B cell (primary cell): ENCODE data around the gene XIAP. TPM values are rescaled to one million over a fixed set of nuclear protein-coding genes. Genes with fewer than 3 reads are reported as not detected.

ENCODE experiments used
- ATAC-seq: fragments of 200-7000 bp; cut with Tn5 transposase; one replicate; pipeline ENCODE4 v1.10.0; 2021; ENCODE audit warnings: low read depth, mild to moderate bottlenecking, moderate number of reproducible peaks, moderate library complexity
- CTCF ChIA-PET: fragments of 350-600 bp; sonication (Branson Sonifier 250); formaldehyde crosslinking; loops from one replicate; lab custom pipeline; 2021; ENCODE audit warnings: antibody characterized with exemption, inconsistent platforms; lab: Charles Lee
- POLR2A ChIA-PET: fragments of 350-600 bp; sonication (Branson Sonifier 250); formaldehyde crosslinking; loops from one replicate; lab custom pipeline; 2021; ENCODE audit warnings: antibody characterized with exemption; lab: Charles Lee
- DNase-seq: peaks from one replicate; pipeline ENCODE4 v3.0.0; 2013
- H2AFZ ChIP-seq: 2 replicates; pipeline ENCODE4 v1.6.1; 2012; ENCODE audit warnings: mild to moderate bottlenecking, low read depth, low read length; ENCODE audit not compliant: insufficient read depth, poor library complexity, severe bottlenecking
- H3K27ac ChIP-seq, 2 donors: 1 replicate in 1 of 2; 2 replicates in 1 of 2; pipeline ENCODE4 v1.5.1; 2012 to 2013; ENCODE audit warnings: low read length in 2 of 2, mild to moderate bottlenecking in 2 of 2, moderate library complexity in 1 of 2
- H3K27me3 ChIP-seq, 4 experiments: fragments of 200-600 bp in 1 of 4; sonication (generic) in 1 of 4; replicated peaks in 1 of 4; 1 replicate in 2 of 4; 2 replicates in 2 of 4; pipeline versions ENCODE4 v1.6.1 to v1.7.0; 2013 to 2016; ENCODE audit warnings: low read length in 3 of 4, mild to moderate bottlenecking in 2 of 4, mixed read lengths in 1 of 4, moderate library complexity in 1 of 4; ENCODE audit not compliant: insufficient read depth in 4 of 4, control insufficient read depth in 3 of 4; ENCODE audit errors: control extremely low read depth in 1 of 4
- H3K36me3 ChIP-seq, 2 experiments: replicated peaks in 1 of 2; 1 replicate in 1 of 2; 2 replicates in 1 of 2; pipeline versions ENCODE4 v1.6.1 to v1.7.1; 2013; ENCODE audit warnings: low read length in 1 of 2; ENCODE audit not compliant: insufficient read depth in 2 of 2, control insufficient read depth in 1 of 2; ENCODE audit errors: control extremely low read depth in 1 of 2, extremely low read depth in 1 of 2
- H3K4me1 ChIP-seq, 2 donors: fragments of 200-600 bp in 1 of 2; sonication (generic) in 1 of 2; 1 replicate in 1 of 2; 2 replicates in 1 of 2; pipeline versions ENCODE4 v1.5.1 to v1.6.1; 2013 to 2017; ENCODE audit warnings: low read length in 2 of 2; ENCODE audit not compliant: control insufficient read depth in 2 of 2, insufficient read depth in 2 of 2
- H3K4me2 ChIP-seq: replicated peaks from 2 replicates; pipeline ENCODE3; 2012; ENCODE audit warnings: mild to moderate bottlenecking, low read depth, low read length; ENCODE audit not compliant: poor library complexity, severe bottlenecking
- H3K4me3 ChIP-seq, 5 experiments: fragments of 200-600 bp in 1 of 5; sonication (generic) in 1 of 5; 1 replicate in 3 of 5; 2 replicates in 2 of 5; pipeline versions ENCODE4 v1.5.1 to v1.7.0; 2011 to 2016; ENCODE audit warnings: low read length in 4 of 5, mild to moderate bottlenecking in 4 of 5, low read depth in 2 of 5, control low read depth in 1 of 5, moderate library complexity in 1 of 5; ENCODE audit not compliant: insufficient read depth in 1 of 5; ENCODE audit errors: control extremely low read depth in 1 of 5, extremely low read depth in 1 of 5
- H3K79me2 ChIP-seq: fragments of 200-600 bp; sonication (generic); one replicate; pipeline ENCODE4 v1.6.0; 2016; ENCODE audit warnings: low read length; ENCODE audit not compliant: control insufficient read depth, insufficient read depth
- H3K9ac ChIP-seq: fragments of 200-600 bp; sonication (generic); 2 replicates; pipeline ENCODE4 v1.6.1; 2017; ENCODE audit warnings: mild to moderate bottlenecking, low read length, moderate library complexity
- H3K9me3 ChIP-seq, 3 donors: one replicate each; pipeline versions ENCODE4 v1.6.1 to v1.7.1; 2013; ENCODE audit warnings: low read length in 2 of 3; ENCODE audit not compliant: control insufficient read depth in 2 of 3, insufficient read depth in 1 of 3; ENCODE audit errors: control extremely low read depth in 1 of 3
- H4K20me1 ChIP-seq: 2 replicates; pipeline ENCODE4 v1.6.0; 2012; ENCODE audit warnings: mild to moderate bottlenecking, low read length; ENCODE audit not compliant: insufficient read depth, control insufficient read depth, poor library complexity, severe bottlenecking
- H3K27ac Mint-ChIP-seq: one replicate; pipeline ENCODE4 v1.8.0; 2021; ENCODE audit warnings: mixed read lengths
- H3K27me3 Mint-ChIP-seq: one replicate; pipeline ENCODE4 v1.8.0; 2021; ENCODE audit warnings: mixed read lengths
- H3K4me1 Mint-ChIP-seq: one replicate; pipeline ENCODE4 v1.8.0; 2021; ENCODE audit warnings: mixed read lengths
- H3K4me3 Mint-ChIP-seq: one replicate; pipeline ENCODE4 v1.8.0; 2021; ENCODE audit warnings: mixed read lengths
- H3K9me3 Mint-ChIP-seq: one replicate; pipeline ENCODE4 v1.8.0; 2022; ENCODE audit warnings: mixed read lengths; ENCODE audit not compliant: insufficient read depth
- EZH2 ChIP-seq: IDR thresholded peaks from 2 replicates; pipeline ENCODE4 v1.6.1; 2012; ENCODE audit warnings: borderline replicate concordance, low read depth, mild to moderate bottlenecking, moderate library complexity, low read length; ENCODE audit not compliant: insufficient read depth, poor library complexity, severe bottlenecking
- WGBS: methylation state at CpG from one replicate; pipeline ENCODE4 v1.1.5; 2013; ENCODE audit warnings: missing lambda C conversion rate; ENCODE audit not compliant: insufficient coverage; 5-methylcytosine and 5-hydroxymethylcytosine counted together
- intact Hi-C: fragments of 100-400 bp; cut with micrococcal nuclease; formaldehyde crosslinking; loops from one replicate; pipeline ENCODE4 v1.10.0; 2022
- polyA minus RNA-seq: library from RNA; depleted of rRNA, polyadenylated mRNA; stranded (reverse); fragments of >200 nt; gene quantifications from 2 replicates; pipeline ENCODE4 v1.2.3, GENCODE V29; 2012
- polyA plus RNA-seq: library from polyadenylated mRNA; depleted of rRNA; stranded (reverse); fragments of >200 nt; gene quantifications from 2 replicates; pipeline ENCODE4 v1.2.3, GENCODE V29; 2012
- total RNA-seq, 2 donors: library from RNA; stranded (reverse); fragments of 120-200 nt in 1 of 2; gene quantifications; 1 replicate in 1 of 2; 2 replicates in 1 of 2; pipeline versions ENCODE4 v1.2.3 to v1.2.4, GENCODE V29; 2013 to 2022
- TF ChIP-seq, protein P1 (sequence below): fragments of 200-600 bp; IDR thresholded peaks from one replicate; pipeline ENCODE4 v1.8.0; 2022; ENCODE audit warnings: antibody characterized with exemption, mild to moderate bottlenecking

Gene XIAP
- total RNA-seq, result 36.2 and 48.1 TPM in 2 replicates
- total RNA-seq (2013), result 48.7 TPM
- polyA plus RNA-seq, result 9.2 and 12.5 TPM in 2 replicates
- polyA minus RNA-seq, result 17.0 and 23.8 TPM in 2 replicates

DNA sequence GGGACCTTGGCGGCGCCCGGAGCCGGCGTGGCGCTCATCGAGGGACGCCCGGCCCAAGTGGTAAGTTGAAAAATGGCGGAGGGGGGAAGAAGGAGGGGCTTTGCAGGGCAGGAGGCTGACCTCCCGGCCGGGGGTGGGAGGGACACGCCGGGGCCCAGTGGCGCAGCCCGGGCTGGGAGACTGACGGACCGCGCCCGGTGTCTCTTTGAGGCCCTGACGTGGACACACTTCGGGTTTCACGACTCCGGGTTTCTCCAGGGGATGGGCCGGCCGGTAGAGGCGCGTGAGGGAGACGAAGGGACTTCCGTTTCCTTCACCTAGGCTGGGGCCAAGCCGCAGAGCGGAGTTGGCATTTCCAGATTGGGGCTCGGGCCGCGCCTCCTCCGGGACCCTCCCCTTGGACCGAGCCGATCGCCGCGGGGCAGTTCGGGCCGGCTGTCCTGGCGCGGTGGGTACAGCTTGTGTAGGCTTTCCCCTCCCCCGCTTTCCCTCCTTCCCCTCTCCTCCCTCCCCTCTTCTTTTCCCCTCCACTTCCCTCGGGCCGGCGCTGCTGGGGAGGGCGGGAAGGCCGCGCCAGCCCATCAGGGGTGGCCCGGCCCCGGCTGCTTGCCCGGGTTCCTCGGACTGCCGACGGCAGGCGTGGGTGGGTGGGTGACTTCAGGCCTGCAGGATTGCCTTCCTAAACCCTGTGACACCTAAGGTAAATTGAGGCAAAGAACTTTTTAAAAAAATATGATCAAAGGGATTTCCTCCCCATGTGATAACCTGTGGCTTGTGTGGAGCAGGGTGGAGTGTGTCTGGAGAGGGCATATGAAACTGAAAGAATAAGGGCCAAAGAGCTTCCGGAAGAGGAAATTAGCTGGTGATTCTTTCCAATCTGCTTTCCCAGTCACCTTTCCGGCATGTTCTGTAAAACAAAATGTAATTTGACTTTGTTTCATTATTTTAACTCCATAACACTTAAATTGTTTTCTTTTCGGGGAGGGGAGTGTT is at the start of gene XIAP:
Gene XIAP, plus strand, starts transcription at position 208 of the 993 bp plus-strand sequence. CDS start 25,610 bp downstream, outside the sequence.
- Histone ChIP-seq H3K4me2 (peak within 1 kb of the TSS; percentile 82), H3K36me3 (no peaks in the 10 kb centered on the region), H4K20me1 (no peaks in the 10 kb centered on the region), H3K4me3 (peak within 1 kb of the TSS; percentile 69 to 90 (median 77)), H3K9ac (peak within 1 kb of the TSS; percentile 90), H3K27me3 (no peaks in the 10 kb centered on the region), H3K9me3 (no peaks in the 10 kb centered on the region), H2AFZ (peak within 1 kb of the TSS; percentile 77), H3K79me2 (peaks cover 50% of the 10 kb centered on the region), H3K27ac (peak within 1 kb of the TSS; percentile 84 to 92), H3K4me1 (peaks cover 6 to 11% of the 10 kb centered on the region in 2 donors)
- CTCF ChIA-PET, result interaction anchor here (0.6 to 1.1 kb wide), 3 partner anchors 28 to 252 kb away, joined by 3 to 4 read pairs (median 3); no protein-coding TSS in a partner anchor
- TF ChIP-seq, protein P1, sequence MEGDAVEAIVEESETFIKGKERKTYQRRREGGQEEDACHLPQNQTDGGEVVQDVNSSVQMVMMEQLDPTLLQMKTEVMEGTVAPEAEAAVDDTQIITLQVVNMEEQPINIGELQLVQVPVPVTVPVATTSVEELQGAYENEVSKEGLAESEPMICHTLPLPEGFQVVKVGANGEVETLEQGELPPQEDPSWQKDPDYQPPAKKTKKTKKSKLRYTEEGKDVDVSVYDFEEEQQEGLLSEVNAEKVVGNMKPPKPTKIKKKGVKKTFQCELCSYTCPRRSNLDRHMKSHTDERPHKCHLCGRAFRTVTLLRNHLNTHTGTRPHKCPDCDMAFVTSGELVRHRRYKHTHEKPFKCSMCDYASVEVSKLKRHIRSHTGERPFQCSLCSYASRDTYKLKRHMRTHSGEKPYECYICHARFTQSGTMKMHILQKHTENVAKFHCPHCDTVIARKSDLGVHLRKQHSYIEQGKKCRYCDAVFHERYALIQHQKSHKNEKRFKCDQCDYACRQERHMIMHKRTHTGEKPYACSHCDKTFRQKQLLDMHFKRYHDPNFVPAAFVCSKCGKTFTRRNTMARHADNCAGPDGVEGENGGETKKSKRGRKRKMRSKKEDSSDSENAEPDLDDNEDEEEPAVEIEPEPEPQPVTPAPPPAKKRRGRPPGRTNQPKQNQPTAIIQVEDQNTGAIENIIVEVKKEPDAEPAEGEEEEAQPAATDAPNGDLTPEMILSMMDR, result no peak
- no peak for TF ChIP-seq EZH2
- Mint-ChIP-seq H3K9me3 (no peaks in the 10 kb centered on the region), H3K27me3 (no peaks in the 10 kb centered on the region), H3K27ac (peak within 1 kb of the TSS; percentile 97), H3K4me3 (peak within 1 kb of the TSS; percentile 95), H3K4me1 (peaks cover 24% of the 10 kb centered on the region)
- WGBS, result under 1% methylated on average over 35 of the region's 62 CpGs
- intact Hi-C loops, result loop anchor here (2.0 kb wide), 1 partner anchor 19 kb away; no protein-coding TSS in a partner anchor
- POLR2A ChIA-PET, result interaction anchor here (0.6 to 0.9 kb wide), 7 partner anchors 10 to 125 kb away, joined by 3 to 6 read pairs (median 4); no protein-coding TSS in a partner anchor
- DNase-seq, result peak; percentile 83
- ATAC-seq, result peak; percentile 84
